Left lung (tissue), 10 donors: Measurements from ENCODE around the gene ZNF423. TPM values are rescaled to one million over a fixed set of nuclear protein-coding genes. Genes with fewer than 3 reads are reported as not detected.
A peak's percentile ranks its signal among the peaks of the same experiment; 100 is the strongest.

ENCODE experiments used
- ATAC-seq: fragments of 200-7000 bp; cut with Tn5 transposase; one replicate; pipeline ENCODE4 v1.9.1; 2020; ENCODE audit warnings: moderate library complexity
- DNase-seq, 4 donors: peaks; one replicate each; pipeline ENCODE4 v3.0.0-alpha.2; 2013 to 2020
- H3K27ac ChIP-seq, 2 donors: fragments of 200-600 bp; sonication (generic) in 1 of 2; one replicate each; pipeline versions ENCODE4 v1.5.0 to v1.8.0; 2020 to 2021
- H3K27me3 ChIP-seq, 2 donors: fragments of 200-600 bp; sonication (generic) in 1 of 2; one replicate each; pipeline versions ENCODE4 v1.5.0 to v1.8.0; 2020 to 2021
- H3K36me3 ChIP-seq, 2 donors: fragments of 200-600 bp; sonication (generic) in 1 of 2; one replicate each; pipeline versions ENCODE4 v1.5.0 to v1.8.0; 2020 to 2021
- H3K4me1 ChIP-seq, 2 donors: fragments of 200-600 bp; one replicate each; pipeline ENCODE4 v1.8.0; 2021
- H3K4me3 ChIP-seq, 2 donors: fragments of 200-600 bp; sonication (generic) in 1 of 2; one replicate each; pipeline versions ENCODE4 v1.5.0 to v1.8.0; 2020 to 2021; ENCODE audit warnings: mild to moderate bottlenecking in 1 of 2
- H3K9me3 ChIP-seq, 2 donors: fragments of 200-600 bp; sonication (generic) in 1 of 2; one replicate each; pipeline versions ENCODE4 v1.5.0 to v1.8.0; 2020 to 2021
- CTCF ChIP-seq, 2 donors: fragments of 200-600 bp; sonication (generic) in 1 of 2; IDR thresholded peaks; one replicate each; pipeline versions ENCODE4 v1.5.0 to v1.8.0; 2021; ENCODE audit warnings: antibody characterized with exemption in 2 of 2
- intact Hi-C, 2 donors: fragments of 100-400 bp; cut with DNase I; formaldehyde crosslinking; loops; one replicate each; pipeline versions ENCODE4 v1.11.2 to v1.14.2; 2022
- polyA plus RNA-seq, 6 donors: library from polyadenylated mRNA; unstranded; fragments of 120-200 nt; gene quantifications; one replicate each; pipeline ENCODE4 v1.2.1, GENCODE V29; 2013; ENCODE audit not compliant: insufficient read length in 6 of 6
- total RNA-seq, 2 donors: library from RNA; stranded (reverse); fragmentation: NEBNext Ultra II Directional; extraction: Animal tissue kit (Norgen Biotek cat#: 25700); gene quantifications; one replicate each; pipeline ENCODE4 v1.2.1, GENCODE V29; 2021
- donor health status: DM: no; HTN: yes; CAD: no.
- donor health status: DM: no; HTN: no; CAD: no.

Gene ZNF423
- total and polyA plus RNA-seq, 8 donors, result 7.8 to 30.5 (median 26.6) TPM

- DNase-seq, result no peak
- intact Hi-C loops, result no loop called here
- Histone ChIP-seq H3K4me3 (no peak overlapping the region), H3K36me3 (no peaks in the 10 kb centered on the region), H3K27me3 (peaks cover 0 to 10% of the 10 kb centered on the region in 2 donors), H3K4me1 (peaks cover 5 to 18% of the 10 kb centered on the region in 2 donors), H3K9me3 (peaks cover 0 to 5% of the 10 kb centered on the region in 2 donors), H3K27ac (no peak overlapping the region)
- no peak for ATAC-seq
- TF ChIP-seq CTCF (IDR thresholded peaks at IDR 0.05), result no peak
Measured at GRCh38 chr16:49703483-49703882, 152.4 kb downstream of the ZNF423 start.

- DNase-seq, result peak in 2 of 4 donors; percentile 61 to 86
- intact Hi-C loops, result no loop called here
- H3K27ac ChIP-seq, result no peak overlapping the region
Measured at GRCh38 chr16:49701789-49702494, 154.0 kb downstream of the ZNF423 start.

GRCh38 chr16:49701065-49701685, 154.7 kb downstream of the ZNF423 start:
- Histone ChIP-seq H3K27me3 (peaks cover 0 to 25% of the 10 kb centered on the region in 2 donors), H3K27ac (no peak overlapping the region), H3K36me3 (no peaks in the 10 kb centered on the region), H3K4me1 (peaks cover 5 to 18% of the 10 kb centered on the region in 2 donors), H3K9me3 (peaks cover 0 to 5% of the 10 kb centered on the region in 2 donors), H3K4me3 (no peak overlapping the region)
- no peak for TF ChIP-seq CTCF (IDR thresholded peaks at IDR 0.05)
- ATAC-seq, result no peak
- intact Hi-C loops, result no loop called here
- peak in 1 of 4 donors; percentile 27 for DNase-seq

More at GRCh38 chr16:49701789-49702494, 154.0 kb downstream of the ZNF423 start:
- Histone ChIP-seq H3K9me3 (peaks cover 0 to 5% of the 10 kb centered on the region in 2 donors), H3K36me3 (no peaks in the 10 kb centered on the region), H3K4me3 (no peak overlapping the region), H3K27me3 (peaks cover 0 to 25% of the 10 kb centered on the region in 2 donors), H3K4me1 (peaks cover 5 to 18% of the 10 kb centered on the region in 2 donors)
- TF ChIP-seq CTCF (IDR thresholded peaks at IDR 0.05), result no peak
- peak; percentile 55 for ATAC-seq

GRCh38 chr16:49700251-49701064, 155.5 kb downstream of the ZNF423 start:
- Histone ChIP-seq H3K27me3 (peaks cover 0 to 25% of the 10 kb centered on the region in 2 donors), H3K36me3 (no peaks in the 10 kb centered on the region), H3K4me3 (no peak overlapping the region), H3K27ac (peak overlapping the region in 1 of 2 donors; percentile 31), H3K4me1 (peaks cover 5 to 18% of the 10 kb centered on the region in 2 donors), H3K9me3 (peaks cover 0 to 5% of the 10 kb centered on the region in 2 donors)
- no peak for TF ChIP-seq CTCF (IDR thresholded peaks at IDR 0.05)
- intact Hi-C loops, result no loop called here
- ATAC-seq, result peak; percentile 23
- peak in 2 of 4 donors; percentile 82 to 87 for DNase-seq
